ENCODE measurements around the gene COL23A1. TPM values are rescaled to one million over a fixed set of nuclear protein-coding genes. Genes with fewer than 3 reads are reported as not detected.
"Not testable (repeated sequence)": the region's sequence is repeated elsewhere in the genome, so short reads cannot be mapped to it uniquely, and the experiment has no call there.

COL23A1 gene
- total and polyA plus RNA-seq, 8 donors = 0.52 to 9.5 (median 7.5) TPM

- DNase-seq = no peak
- H3K4me1 ChIP-seq = peaks cover 0 to 19% of the 10 kb centered on the region in 2 donors
- intact Hi-C loops (cut with DNase I) = no loop called here
These were observed 390.4 kb downstream of the COL23A1 start for GRCh38 chr5:178199581-178200434.

GRCh38 chr5:178198706-178199105 lies 391.5 kb downstream of the COL23A1 start:
- H3K4me1 ChIP-seq = peaks cover 0 to 16% of the 10 kb centered on the region in 2 donors
- H3K4me3 ChIP-seq = no peak overlapping the region
- DNase-seq (no peak), ATAC-seq (no peak)
- H3K36me3 ChIP-seq = no peaks in the 10 kb centered on the region
- H3K27me3 ChIP-seq = peaks cover 0 to 14% of the 10 kb centered on the region in 2 donors
- intact Hi-C loops (cut with DNase I) = no loop called here
- H3K27ac ChIP-seq = no peak overlapping the region
- H3K9me3 ChIP-seq = no peaks in the 10 kb centered on the region
- no peak for TF ChIP-seq CTCF (IDR thresholded peaks at IDR 0.05)

More at GRCh38 chr5:178199581-178200434, 390.4 kb downstream of the COL23A1 start:
- H3K27ac ChIP-seq = no peak overlapping the region
- no peak for TF ChIP-seq CTCF (IDR thresholded peaks at IDR 0.05)
- no peaks in the 10 kb centered on the region for H3K9me3 ChIP-seq
- ATAC-seq = no peak
- H3K4me3 ChIP-seq = no peak overlapping the region
- H3K27me3 ChIP-seq = peaks cover 0 to 7% of the 10 kb centered on the region in 2 donors
- no peaks in the 10 kb centered on the region for H3K36me3 ChIP-seq

- H3K27me3 ChIP-seq = peaks cover 0 to 19% of the 10 kb centered on the region in 2 donors
- H3K36me3 ChIP-seq; H3K9me3 ChIP-seq; intact Hi-C loops (cut with DNase I); H3K4me3 ChIP-seq; H3K27ac ChIP-seq; DNase-seq; ATAC-seq: not testable (repeated sequence)
- H3K4me1 ChIP-seq = peaks cover 0 to 14% of the 10 kb centered on the region in 2 donors
These were observed 392.0 kb downstream of the COL23A1 start for GRCh38 chr5:178198151-178198550.

GRCh38 chr5:178196986-178197385 lies 393.2 kb downstream of the COL23A1 start:
- Histone ChIP-seq H3K27me3 (peaks cover 0 to 21% of the 10 kb centered on the region in 2 donors), H3K27ac (no peak overlapping the region), H3K4me3 (no peak overlapping the region), H3K4me1 (peaks cover 0 to 8% of the 10 kb centered on the region in 2 donors), H3K9me3 (no peaks in the 10 kb centered on the region), H3K36me3 (no peaks in the 10 kb centered on the region)
- intact Hi-C loops (cut with DNase I) = no loop called here
- DNase-seq = no peak
- peak; percentile 58 for ATAC-seq
- TF ChIP-seq CTCF (IDR thresholded peaks at IDR 0.05) = peak in 1 of 2 donors; percentile 29

- no peak for ATAC-seq
These were observed 393.8 kb downstream of the COL23A1 start for GRCh38 chr5:178196281-178196812.

More at GRCh38 chr5:178196281-178196812, 393.8 kb downstream of the COL23A1 start:
- no peak overlapping the region for H3K27ac ChIP-seq
- peaks cover 0 to 21% of the 10 kb centered on the region in 2 donors for H3K27me3 ChIP-seq
- no peak for DNase-seq
- no peak overlapping the region for H3K4me3 ChIP-seq
- peaks cover 0 to 1% of the 10 kb centered on the region in 2 donors for H3K4me1 ChIP-seq
- TF ChIP-seq CTCF (IDR thresholded peaks at IDR 0.05) = no peak
- H3K9me3 ChIP-seq = no peaks in the 10 kb centered on the region
- H3K36me3 ChIP-seq = no peaks in the 10 kb centered on the region
- intact Hi-C loops (cut with DNase I) = no loop called here
